Measurements from ENCODE around the gene KRT84.

Gene KRT84

DNA sequence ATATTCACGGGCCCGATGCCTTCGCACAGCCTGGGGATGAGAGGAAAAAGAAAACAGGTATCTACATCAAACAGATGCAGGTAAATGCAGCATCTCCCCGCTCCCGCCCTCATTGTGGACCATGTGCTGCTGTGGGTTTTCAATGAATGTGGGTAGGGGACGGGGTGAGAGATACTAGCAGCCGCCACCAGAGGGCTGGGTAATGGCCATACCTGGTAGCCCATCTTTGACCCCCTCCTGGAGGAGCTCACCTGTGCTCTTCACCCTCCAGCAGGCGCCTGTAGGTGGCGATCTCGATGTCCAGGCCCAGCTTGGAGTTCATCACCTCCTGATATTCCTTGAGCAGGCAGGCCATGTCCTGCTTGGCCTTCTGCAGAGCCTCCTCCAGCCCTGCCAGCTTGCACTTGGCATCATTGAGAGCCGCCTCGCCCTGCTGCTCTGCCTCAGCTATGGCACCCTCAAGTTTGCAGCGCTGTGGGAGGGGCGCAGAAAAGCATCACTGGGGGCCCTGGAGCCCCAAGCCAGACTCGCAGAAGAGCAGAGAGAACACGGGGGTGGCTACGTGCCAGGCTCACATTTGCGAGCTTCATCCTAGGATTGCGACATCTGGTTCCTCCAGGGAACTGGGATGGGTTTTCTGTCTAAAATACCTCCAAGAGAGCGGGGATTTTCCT is 10.4 kb upstream of the KRT84 start:
- TF ChIP-seq, protein P1, sequence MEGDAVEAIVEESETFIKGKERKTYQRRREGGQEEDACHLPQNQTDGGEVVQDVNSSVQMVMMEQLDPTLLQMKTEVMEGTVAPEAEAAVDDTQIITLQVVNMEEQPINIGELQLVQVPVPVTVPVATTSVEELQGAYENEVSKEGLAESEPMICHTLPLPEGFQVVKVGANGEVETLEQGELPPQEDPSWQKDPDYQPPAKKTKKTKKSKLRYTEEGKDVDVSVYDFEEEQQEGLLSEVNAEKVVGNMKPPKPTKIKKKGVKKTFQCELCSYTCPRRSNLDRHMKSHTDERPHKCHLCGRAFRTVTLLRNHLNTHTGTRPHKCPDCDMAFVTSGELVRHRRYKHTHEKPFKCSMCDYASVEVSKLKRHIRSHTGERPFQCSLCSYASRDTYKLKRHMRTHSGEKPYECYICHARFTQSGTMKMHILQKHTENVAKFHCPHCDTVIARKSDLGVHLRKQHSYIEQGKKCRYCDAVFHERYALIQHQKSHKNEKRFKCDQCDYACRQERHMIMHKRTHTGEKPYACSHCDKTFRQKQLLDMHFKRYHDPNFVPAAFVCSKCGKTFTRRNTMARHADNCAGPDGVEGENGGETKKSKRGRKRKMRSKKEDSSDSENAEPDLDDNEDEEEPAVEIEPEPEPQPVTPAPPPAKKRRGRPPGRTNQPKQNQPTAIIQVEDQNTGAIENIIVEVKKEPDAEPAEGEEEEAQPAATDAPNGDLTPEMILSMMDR (conservative IDR thresholded peaks at IDR 0.05; ENCODE audit: low read depth, low read length), result peak; percentile 61
- Histone ChIP-seq H4K20me1 (ENCODE audit: insufficient read depth) (no peaks in the 10 kb centered on the region), H3K4me2 (no peak overlapping the region), H3K27me3 (ENCODE audit: insufficient read depth, low read depth) (peaks cover 28% of the 10 kb centered on the region), H2AFZ (ENCODE audit: low read depth) (no peak overlapping the region), H3K27ac (no peak overlapping the region), H3K4me3 (IDR thresholded peaks at IDR 0.05; ENCODE audit: insufficient read depth, low read depth, low read length) (no peak overlapping the region), H3K36me3 (ENCODE audit: insufficient read depth) (no peaks in the 10 kb centered on the region), H3K9ac (no peak overlapping the region), H3K79me2 (ENCODE audit: insufficient read depth, low read depth) (no peaks in the 10 kb centered on the region), H3K4me1 (ENCODE audit: low read depth, poor library complexity, severe bottlenecking) (no peaks in the 10 kb centered on the region)

DNA sequence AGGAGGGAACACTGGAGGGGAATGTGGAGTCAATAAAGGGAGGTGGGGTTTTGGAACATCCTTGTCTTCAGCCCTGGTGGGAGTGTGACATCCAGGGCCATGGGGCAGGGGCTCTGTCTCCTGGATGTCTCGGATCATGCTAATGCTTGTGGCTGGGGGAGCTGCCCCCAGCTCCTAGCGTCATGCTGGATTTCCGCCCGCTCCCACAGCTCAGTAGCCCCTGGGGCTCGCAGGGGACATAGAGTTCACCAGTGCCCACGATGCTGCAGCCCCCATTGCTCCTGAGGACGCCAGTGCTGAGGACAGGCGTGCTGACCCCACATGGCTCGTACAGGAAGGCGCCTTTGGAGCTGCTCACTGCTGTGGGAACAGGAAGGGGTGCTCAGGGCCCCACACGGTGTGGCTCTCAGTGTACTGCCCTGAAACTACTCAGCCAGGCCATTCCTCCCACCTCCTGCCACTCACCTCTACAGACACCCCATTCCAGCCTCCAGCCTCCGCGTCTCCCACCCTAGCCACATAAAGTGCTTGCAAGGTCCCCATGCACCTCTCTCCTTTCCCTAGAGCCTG is 9.5 kb upstream of the KRT84 start:
- H3K4me2 ChIP-seq, result no peak overlapping the region
- H3K79me2 ChIP-seq (ENCODE audit: insufficient read depth, low read depth), result no peaks in the 10 kb centered on the region
- H3K36me3 ChIP-seq (ENCODE audit: insufficient read depth), result no peaks in the 10 kb centered on the region
- no peak overlapping the region for H3K4me3 ChIP-seq (IDR thresholded peaks at IDR 0.05; ENCODE audit: insufficient read depth, low read depth, low read length)
- TF ChIP-seq, protein P1 (conservative IDR thresholded peaks at IDR 0.05; ENCODE audit: low read depth, low read length), result no peak
- no peak overlapping the region for H3K9ac ChIP-seq
- H3K27ac ChIP-seq, result no peak overlapping the region
- peaks cover 29% of the 10 kb centered on the region for H3K27me3 ChIP-seq (ENCODE audit: insufficient read depth, low read depth)
- H4K20me1 ChIP-seq (ENCODE audit: insufficient read depth), result no peaks in the 10 kb centered on the region
- no peaks in the 10 kb centered on the region for H3K4me1 ChIP-seq (ENCODE audit: low read depth, poor library complexity, severe bottlenecking)
- H2AFZ ChIP-seq (ENCODE audit: low read depth), result no peak overlapping the region

GRCh38 chr12:52392465-52393007 is 7.1 kb upstream of the KRT84 start:
- H2AFZ ChIP-seq (ENCODE audit: low read depth), result no peak overlapping the region
- no peaks in the 10 kb centered on the region for H3K4me1 ChIP-seq (ENCODE audit: low read depth, poor library complexity, severe bottlenecking)
- H3K4me2 ChIP-seq, result no peak overlapping the region
- no peak overlapping the region for H3K4me3 ChIP-seq (IDR thresholded peaks at IDR 0.05; ENCODE audit: insufficient read depth, low read depth, low read length)
- H3K36me3 ChIP-seq (ENCODE audit: insufficient read depth), result no peaks in the 10 kb centered on the region
- TF ChIP-seq, protein P1 (conservative IDR thresholded peaks at IDR 0.05; ENCODE audit: low read depth, low read length), result no peak
- H3K27ac ChIP-seq, result no peak overlapping the region
- no peaks in the 10 kb centered on the region for H4K20me1 ChIP-seq (ENCODE audit: insufficient read depth)
- no peak overlapping the region for H3K9ac ChIP-seq
- H3K27me3 ChIP-seq (ENCODE audit: insufficient read depth, low read depth), result peaks cover 37% of the 10 kb centered on the region
- H3K79me2 ChIP-seq (ENCODE audit: insufficient read depth, low read depth), result no peaks in the 10 kb centered on the region

- H3K36me3 ChIP-seq (ENCODE audit: insufficient read depth), result no peaks in the 10 kb centered on the region
- no peak overlapping the region for H3K4me3 ChIP-seq (IDR thresholded peaks at IDR 0.05; ENCODE audit: insufficient read depth, low read depth, low read length)
- TF ChIP-seq, protein P1 (conservative IDR thresholded peaks at IDR 0.05; ENCODE audit: low read depth, low read length), result no peak
- H4K20me1 ChIP-seq (ENCODE audit: insufficient read depth), result no peaks in the 10 kb centered on the region
- H3K27me3 ChIP-seq (ENCODE audit: insufficient read depth, low read depth), result peaks cover 33% of the 10 kb centered on the region
- H2AFZ ChIP-seq (ENCODE audit: low read depth), result no peak overlapping the region
- H3K79me2 ChIP-seq (ENCODE audit: insufficient read depth, low read depth), result no peaks in the 10 kb centered on the region
- no peaks in the 10 kb centered on the region for H3K4me1 ChIP-seq (ENCODE audit: low read depth, poor library complexity, severe bottlenecking)
- no peak overlapping the region for H3K27ac ChIP-seq
- no peak overlapping the region for H3K9ac ChIP-seq
- no peak overlapping the region for H3K4me2 ChIP-seq
Observed at GRCh38 chr12:52391618-52392002, 6.2 kb upstream of the KRT84 start.
